Colonic mucosa (tissue), 4 donors: ENCODE results near the gene AP5Z1. TPM values are rescaled to one million over a fixed set of nuclear protein-coding genes. Genes with fewer than 3 reads are reported as not detected.

Source experiments
- DNase-seq: peaks from one replicate; pipeline ENCODE4 v3.0.0-alpha.2; 2020
- H3K27ac ChIP-seq: fragments of 200-600 bp; one replicate; pipeline ENCODE4 v1.8.0; 2021
- H3K27me3 ChIP-seq: fragments of 200-600 bp; one replicate; pipeline ENCODE4 v1.8.0; 2021
- H3K36me3 ChIP-seq: fragments of 200-600 bp; one replicate; pipeline ENCODE4 v1.8.0; 2021
- H3K4me1 ChIP-seq: fragments of 200-600 bp; one replicate; pipeline ENCODE4 v1.8.0; 2021; ENCODE audit warnings: mild to moderate bottlenecking
- H3K4me3 ChIP-seq: fragments of 200-600 bp; one replicate; pipeline ENCODE4 v1.8.0; 2021
- H3K9ac ChIP-seq, 2 donors: one replicate each; pipeline ENCODE4 v1.7.0; 2013; ENCODE audit warnings: control low read depth in 2 of 2, low read depth in 2 of 2, low read length in 2 of 2
- H3K9me3 ChIP-seq: fragments of 200-600 bp; one replicate; pipeline ENCODE4 v1.8.0; 2021
- CTCF ChIP-seq: fragments of 200-600 bp; IDR thresholded peaks from one replicate; pipeline ENCODE4 v1.8.0; 2022; ENCODE audit warnings: antibody characterized with exemption, mild to moderate bottlenecking
- intact Hi-C: fragments of 100-400 bp; cut with DNase I; formaldehyde crosslinking; loops from one replicate; pipeline ENCODE4 v1.14.1; 2022
- total RNA-seq, 2 donors: library from RNA; stranded (reverse); fragmentation: NEBNext Ultra II Directional in 1 of 2; extraction: Animal tissue kit (Norgen Biotek cat#: 25700) in 1 of 2; gene quantifications; one replicate each; pipeline ENCODE4 v1.2.1, GENCODE V29; 2021
- donor health status: healthy.
- donor health status: DM: no; HTN: no; CAD: no.
- donor health status: DM: no; HTN: no; CAD: no.

AP5Z1 gene
- total RNA-seq, 2 donors from 2014 or later = 27.9 to 49.9 TPM

DNA sequence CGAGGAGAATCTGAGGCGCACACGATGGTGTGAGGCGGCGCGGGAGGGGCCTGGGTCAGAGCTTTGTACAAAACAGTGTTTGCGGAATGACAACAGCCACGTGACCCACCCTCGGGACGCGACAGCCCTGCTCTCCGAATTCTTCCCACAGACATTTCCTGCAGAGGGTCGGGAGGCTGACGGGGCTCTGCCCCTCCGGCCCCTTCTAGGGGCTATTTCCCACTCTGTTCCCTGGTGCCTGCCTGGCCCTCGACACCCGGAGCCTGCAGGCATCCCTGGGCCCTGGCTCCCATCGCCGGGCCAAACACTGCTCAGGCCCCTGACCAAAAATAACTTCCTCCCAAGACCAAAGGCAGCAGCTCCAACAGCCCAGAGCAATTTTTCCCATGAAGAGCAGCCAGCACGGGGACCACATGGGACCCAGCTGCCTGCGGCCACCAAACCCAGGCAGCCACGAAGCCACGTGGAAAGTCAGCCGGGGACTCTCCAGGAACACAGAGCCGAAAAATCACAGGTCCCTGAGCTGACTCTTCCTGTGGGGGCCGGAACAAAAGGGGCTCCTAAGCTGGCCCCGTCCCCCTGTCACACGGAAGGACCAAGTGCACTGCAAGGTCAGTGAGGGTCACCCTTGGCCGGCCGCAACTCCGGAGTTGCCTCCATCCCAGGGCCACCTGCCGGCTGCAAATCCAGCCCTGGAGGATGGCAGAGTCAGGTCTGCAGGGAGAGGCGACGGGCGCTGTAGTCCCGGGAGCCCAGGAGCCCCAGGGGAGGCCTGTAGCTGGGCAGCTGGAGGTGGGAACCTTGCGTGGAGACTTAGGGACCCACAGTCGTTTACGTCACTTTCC lies 44.4 kb downstream of the AP5Z1 start:
- Histone ChIP-seq H3K36me3 (no peaks in the 10 kb centered on the region), H3K4me1 (no peaks in the 10 kb centered on the region), H3K4me3 (no peak overlapping the region), H3K9ac (no peak overlapping the region), H3K27ac (no peak overlapping the region), H3K27me3 (no peaks in the 10 kb centered on the region), H3K9me3 (no peaks in the 10 kb centered on the region)
- no peak for DNase-seq
- intact Hi-C loops = no loop called here
- no peak for TF ChIP-seq CTCF

- no peaks in the 10 kb centered on the region for H3K36me3 ChIP-seq
- no peaks in the 10 kb centered on the region for H3K4me1 ChIP-seq
- H3K9ac ChIP-seq = no peak overlapping the region
- no peaks in the 10 kb centered on the region for H3K27me3 ChIP-seq
- no peak for DNase-seq
- intact Hi-C loops = no loop called here
- TF ChIP-seq CTCF = no peak
- H3K27ac ChIP-seq = no peak overlapping the region
- H3K4me3 ChIP-seq = no peak overlapping the region
- H3K9me3 ChIP-seq = no peaks in the 10 kb centered on the region
Measured at GRCh38 chr7:4820405-4820966, 45.1 kb downstream of the AP5Z1 start.

DNA sequence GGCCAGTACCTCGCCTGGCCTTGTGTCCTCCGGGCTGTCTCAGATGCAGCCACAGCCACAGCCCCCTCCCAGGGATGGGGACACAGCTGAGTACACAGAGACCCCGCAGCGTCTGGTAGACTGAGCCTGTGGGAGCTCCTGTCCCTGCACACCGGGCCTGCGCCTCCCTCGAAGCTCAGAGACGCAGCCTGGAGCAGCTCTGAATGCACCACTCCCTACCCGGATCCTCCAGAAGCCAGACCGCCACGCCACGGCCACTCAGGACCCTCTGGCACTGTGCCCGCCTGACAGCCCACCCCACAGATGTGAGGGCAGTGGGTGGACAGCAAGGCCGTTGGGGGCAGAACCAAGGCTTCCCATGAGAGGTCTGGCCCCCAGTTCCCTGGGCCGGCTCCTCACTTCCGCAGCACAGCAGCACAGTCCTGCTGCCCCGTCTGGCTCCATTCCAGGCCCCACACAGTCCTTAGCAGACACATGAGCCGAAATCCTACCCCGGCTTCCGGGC lies 45.6 kb downstream of the AP5Z1 start:
- Histone ChIP-seq H3K4me3 (no peak overlapping the region), H3K4me1 (no peaks in the 10 kb centered on the region), H3K36me3 (no peaks in the 10 kb centered on the region), H3K27ac (no peak overlapping the region), H3K9me3 (no peaks in the 10 kb centered on the region), H3K9ac (no peak overlapping the region), H3K27me3 (no peaks in the 10 kb centered on the region)
- intact Hi-C loops = no loop called here
- DNase-seq = no peak
- no peak for TF ChIP-seq CTCF

DNA sequence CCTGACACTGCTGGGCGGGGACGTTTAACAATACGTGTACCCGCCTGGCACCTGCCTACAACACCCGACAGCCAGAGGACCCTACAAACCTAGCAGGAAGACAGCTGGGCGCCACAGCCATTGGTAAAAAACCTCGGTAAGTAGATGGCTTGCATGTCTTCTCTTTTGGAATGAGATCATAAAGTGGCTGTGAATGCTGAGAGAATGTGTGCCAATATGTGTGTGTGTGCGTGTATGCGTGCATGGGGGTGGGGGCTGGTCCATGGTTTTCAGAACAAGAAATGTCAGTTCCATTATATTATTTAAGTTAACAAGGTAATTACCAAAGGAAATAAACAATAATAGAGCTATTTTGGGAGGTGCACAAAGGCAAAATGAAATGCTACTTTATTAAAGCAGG lies 47.3 kb downstream of the AP5Z1 start:
- no peak overlapping the region for H3K4me3 ChIP-seq
- H3K9ac ChIP-seq = no peak overlapping the region
- no peaks in the 10 kb centered on the region for H3K27me3 ChIP-seq
- H3K9me3 ChIP-seq = no peaks in the 10 kb centered on the region
- H3K36me3 ChIP-seq = no peaks in the 10 kb centered on the region
- H3K4me1 ChIP-seq = no peaks in the 10 kb centered on the region
- intact Hi-C loops = no loop called here
- no peak overlapping the region for H3K27ac ChIP-seq
- no peak for DNase-seq
- TF ChIP-seq CTCF = no peak

DNA sequence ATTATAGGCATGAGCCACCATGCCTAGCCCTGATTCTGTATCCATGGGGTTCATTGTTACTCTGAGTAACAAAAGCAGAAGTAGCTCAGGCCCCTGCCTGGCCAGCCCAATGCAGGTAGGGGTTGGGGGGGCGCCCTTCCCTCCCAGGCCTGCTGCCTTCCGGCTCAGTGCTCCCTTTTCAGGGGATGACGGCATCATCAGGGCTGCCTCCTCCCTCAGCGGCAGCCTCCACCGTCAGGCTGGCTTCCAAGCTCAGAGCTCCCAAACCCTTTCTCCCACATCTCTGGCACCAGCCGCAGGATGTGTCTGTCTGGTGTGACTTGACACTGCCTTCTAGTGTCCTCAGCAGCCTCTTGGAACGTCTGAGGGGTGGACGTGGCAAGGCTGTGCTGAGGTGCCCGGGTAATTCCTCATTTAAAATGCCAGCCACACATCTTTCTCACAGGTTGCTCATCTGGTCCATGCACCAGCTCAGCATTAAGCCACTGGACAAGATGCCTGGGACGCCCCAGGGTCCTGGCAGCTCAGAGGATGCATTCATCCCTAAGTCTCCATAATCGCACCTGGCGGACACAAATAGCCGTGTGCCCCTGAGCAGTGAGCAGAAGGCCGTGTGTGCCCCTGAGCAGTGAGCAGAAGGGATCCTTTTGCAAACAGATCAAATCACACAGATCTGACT lies 48.2 kb downstream of the AP5Z1 start:
- intact Hi-C loops = no loop called here
- Histone ChIP-seq H3K36me3 (no peaks in the 10 kb centered on the region), H3K27ac (no peak overlapping the region), H3K4me3 (no peak overlapping the region), H3K9ac (no peak overlapping the region), H3K27me3 (no peaks in the 10 kb centered on the region), H3K4me1 (no peaks in the 10 kb centered on the region), H3K9me3 (no peaks in the 10 kb centered on the region)
- DNase-seq = no peak
- no peak for TF ChIP-seq CTCF
